ENCODE results near the gene MOB3A.

DNA sequence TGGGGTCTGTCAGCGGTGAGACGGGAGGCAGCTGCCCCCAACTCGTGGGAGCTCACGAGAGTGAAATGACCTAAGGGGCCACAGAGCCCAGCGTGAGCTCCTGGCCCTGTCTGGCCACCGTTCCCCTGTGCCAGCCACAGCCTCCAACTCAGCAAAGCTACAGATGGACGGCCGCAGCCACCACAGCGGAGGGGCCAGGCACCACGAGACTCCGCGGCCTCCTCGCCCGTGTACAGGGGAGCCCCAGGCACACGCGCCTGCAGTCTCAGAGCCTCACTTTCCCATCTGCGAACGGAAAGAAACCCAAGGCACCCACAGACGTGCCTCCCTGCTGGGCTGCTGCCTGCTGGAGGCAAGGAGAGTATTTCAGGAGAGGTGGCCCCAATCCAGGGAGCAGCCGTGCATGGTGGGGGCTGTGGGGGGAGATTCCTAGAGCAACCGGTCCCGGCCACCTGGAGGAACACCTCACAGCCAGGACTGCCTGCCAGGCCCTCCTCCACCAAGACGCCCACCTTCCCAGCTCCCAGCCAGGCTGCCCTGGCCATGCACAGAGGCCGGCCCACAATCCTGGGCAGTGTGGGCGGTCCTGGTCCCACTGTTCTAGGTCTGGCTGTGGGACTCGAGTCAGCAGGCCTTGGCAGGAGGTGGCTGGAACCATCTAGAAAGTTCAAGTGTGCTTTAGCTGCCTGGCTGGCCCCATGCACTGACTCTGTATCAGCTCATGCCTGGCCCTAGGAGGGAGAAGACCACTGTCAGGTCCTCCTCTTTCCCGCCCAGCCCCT, 47.0 kb downstream of the MOB3A start:
- TF ChIP-seq, protein P1, sequence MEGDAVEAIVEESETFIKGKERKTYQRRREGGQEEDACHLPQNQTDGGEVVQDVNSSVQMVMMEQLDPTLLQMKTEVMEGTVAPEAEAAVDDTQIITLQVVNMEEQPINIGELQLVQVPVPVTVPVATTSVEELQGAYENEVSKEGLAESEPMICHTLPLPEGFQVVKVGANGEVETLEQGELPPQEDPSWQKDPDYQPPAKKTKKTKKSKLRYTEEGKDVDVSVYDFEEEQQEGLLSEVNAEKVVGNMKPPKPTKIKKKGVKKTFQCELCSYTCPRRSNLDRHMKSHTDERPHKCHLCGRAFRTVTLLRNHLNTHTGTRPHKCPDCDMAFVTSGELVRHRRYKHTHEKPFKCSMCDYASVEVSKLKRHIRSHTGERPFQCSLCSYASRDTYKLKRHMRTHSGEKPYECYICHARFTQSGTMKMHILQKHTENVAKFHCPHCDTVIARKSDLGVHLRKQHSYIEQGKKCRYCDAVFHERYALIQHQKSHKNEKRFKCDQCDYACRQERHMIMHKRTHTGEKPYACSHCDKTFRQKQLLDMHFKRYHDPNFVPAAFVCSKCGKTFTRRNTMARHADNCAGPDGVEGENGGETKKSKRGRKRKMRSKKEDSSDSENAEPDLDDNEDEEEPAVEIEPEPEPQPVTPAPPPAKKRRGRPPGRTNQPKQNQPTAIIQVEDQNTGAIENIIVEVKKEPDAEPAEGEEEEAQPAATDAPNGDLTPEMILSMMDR (IDR thresholded peaks at IDR 0.05; ENCODE audit: low read depth, low read length) = no peak
- TF ChIP-seq EZH2phosphoT487 (IDR thresholded peaks at IDR 0.05; ENCODE audit: low read depth) = no peak

All from OCI-LY3 (cell line).